HG02885 (cell line): Measurements from ENCODE around the gene OR8B4.
"Not testable (repeated sequence)": the region's sequence is repeated elsewhere in the genome, so short reads cannot be mapped to it uniquely, and the experiment has no call there.

Experiments
- ATAC-seq: cut with Tn5 transposase; IDR thresholded peaks from one replicate; pipeline ENCODE4 v1.9.1; 2021; ENCODE audit warnings: mild to moderate bottlenecking; ENCODE audit not compliant: unreplicated experiment, poor library complexity

Gene OR8B4, protein sequence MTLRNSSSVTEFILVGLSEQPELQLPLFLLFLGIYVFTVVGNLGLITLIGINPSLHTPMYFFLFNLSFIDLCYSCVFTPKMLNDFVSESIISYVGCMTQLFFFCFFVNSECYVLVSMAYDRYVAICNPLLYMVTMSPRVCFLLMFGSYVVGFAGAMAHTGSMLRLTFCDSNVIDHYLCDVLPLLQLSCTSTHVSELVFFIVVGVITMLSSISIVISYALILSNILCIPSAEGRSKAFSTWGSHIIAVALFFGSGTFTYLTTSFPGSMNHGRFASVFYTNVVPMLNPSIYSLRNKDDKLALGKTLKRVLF

DNA sequence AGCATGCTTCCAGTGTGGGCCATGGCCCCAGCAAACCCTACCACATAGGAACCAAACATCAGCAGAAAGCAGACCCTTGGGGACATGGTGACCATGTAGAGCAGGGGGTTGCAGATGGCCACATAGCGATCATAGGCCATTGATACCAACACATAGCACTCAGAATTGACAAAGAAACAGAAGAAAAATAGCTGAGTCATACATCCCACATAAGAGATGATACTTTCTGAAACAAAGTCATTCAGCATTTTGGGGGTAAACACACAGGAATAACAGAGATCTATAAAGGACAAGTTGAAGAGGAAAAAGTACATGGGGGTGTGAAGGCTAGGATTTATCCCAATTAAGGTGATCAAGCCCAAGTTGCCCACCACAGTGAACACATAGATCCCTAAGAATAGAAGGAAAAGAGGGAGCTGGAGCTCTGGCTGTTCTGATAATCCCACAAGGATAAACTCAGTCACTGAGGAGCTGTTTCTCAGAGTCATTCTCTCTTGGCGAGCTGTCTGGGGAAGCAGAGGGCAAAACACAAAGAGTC, at the start of gene OR8B4:
Gene OR8B4, minus strand, starts transcription at position 488 of the 538 bp plus-strand sequence. Its CDS starts 0 bp downstream, at position 488.
- ATAC-seq, result no peak

DNA sequence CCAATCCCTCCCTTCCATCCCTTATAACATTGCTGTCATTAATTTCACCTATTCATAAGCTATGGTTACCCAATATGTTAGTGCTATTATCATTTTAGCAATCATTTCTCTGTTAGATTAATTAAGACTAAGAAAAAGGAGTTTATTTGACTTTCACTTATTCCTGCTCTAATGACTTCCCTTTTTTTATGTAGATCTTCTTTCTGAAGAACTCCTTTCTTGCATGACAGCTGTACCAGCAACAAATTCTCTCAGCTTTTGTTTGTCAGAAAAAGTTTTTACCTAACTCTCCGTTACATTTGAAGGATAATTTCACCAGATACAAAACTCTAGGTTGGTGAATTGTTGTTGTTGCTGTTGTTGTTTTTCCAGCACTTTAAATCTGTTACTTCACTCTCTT, 49.4 kb upstream of the OR8B4 start:
- no peak for ATAC-seq

DNA sequence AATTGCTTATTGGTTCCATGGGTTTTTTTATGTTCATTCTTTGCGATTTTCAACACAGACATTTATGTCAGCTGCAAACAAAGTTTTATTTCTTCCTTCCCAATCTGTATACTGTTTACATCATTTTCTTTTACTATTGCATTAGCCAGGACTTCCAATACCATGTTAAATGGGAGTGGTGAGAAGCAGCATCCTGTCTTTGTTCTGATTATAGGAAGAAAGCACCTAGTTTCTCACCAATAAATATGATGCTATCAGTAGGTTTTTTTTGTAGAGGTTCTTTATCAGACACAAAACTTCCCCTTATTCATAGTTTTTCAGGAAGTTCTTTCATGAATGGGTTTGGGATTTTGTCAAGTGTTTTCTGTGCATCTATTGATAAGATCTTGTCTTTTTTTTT, 48.8 kb upstream of the OR8B4 start:
- ATAC-seq, result no peak

DNA sequence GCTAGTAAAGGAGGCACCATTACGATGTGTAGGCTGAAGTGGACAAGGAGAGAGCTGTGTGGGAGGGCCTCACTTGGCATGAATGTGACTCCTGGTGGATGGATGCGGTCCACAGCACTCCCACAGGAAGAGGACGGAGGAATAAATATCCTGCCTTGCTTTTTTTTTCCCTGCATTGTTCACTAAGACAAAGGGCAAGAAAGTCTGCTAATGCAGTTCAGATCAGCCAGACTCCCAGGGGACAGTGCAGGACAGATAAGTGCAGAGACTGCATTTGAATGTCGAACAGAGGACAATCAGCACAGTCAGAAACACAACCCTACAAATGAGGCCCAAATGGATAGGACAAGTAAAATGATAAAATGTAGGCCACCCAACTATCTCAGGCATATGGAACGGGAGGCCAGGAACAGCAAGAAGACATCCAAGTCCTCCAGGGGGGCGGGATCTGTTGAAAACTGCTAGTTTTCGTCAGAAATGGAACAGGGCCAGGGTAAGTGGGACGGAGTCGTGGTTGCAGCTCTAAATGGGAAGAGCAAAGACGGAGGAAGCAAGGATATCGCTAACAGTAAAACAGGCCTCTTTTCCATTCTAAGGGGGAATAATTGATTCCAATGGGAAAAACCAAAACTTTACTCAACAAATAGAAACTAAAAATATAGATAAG, 46.0 kb upstream of the OR8B4 start:
- ATAC-seq, result no peak

DNA sequence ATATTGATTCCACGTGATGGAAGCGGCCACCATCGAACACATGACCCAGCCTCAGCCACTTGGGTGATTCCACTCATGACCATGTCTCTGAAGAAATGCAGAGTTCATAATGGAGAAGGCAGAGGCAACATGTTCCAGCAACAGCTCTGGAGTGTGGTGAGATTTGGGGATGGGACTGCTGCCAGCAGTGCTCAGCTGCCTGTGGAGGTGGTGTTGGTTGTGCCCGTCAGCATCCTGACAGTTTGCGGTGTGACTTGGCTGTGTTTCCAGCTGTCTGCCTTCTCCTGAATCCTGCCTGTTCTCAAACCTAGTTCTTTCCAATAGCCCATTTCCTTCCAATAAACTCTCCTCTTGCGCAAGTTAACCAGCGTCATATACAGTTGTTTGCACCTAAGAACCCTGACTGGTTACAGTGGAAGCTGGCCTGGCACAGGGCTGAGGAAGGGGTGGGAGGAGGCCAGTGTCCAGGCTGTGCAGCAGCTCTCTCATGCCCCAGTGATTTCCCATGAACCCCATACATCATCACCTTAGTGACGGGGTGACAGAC, 42.8 kb upstream of the OR8B4 start:
- no peak for ATAC-seq

DNA sequence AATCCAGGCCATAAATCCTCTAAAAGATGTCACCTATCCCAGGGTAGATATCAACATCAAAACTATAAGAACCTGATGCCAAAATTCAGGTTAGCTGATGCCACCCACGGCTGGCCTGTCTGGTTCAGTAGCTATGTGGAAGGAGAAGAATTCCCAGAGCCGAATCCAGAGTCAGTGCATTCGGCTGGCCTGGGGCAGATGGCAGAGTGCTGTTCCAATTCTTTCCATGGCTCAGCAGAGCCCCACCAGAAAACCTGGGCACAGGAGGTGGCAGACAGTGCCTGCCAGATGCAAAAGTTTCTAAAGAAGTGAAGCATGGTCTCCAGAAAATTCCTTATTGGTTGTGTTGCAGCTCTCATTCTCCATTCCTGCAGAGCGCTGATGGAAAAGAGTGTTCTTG, 40.7 kb upstream of the OR8B4 start:
- no peak for ATAC-seq

DNA sequence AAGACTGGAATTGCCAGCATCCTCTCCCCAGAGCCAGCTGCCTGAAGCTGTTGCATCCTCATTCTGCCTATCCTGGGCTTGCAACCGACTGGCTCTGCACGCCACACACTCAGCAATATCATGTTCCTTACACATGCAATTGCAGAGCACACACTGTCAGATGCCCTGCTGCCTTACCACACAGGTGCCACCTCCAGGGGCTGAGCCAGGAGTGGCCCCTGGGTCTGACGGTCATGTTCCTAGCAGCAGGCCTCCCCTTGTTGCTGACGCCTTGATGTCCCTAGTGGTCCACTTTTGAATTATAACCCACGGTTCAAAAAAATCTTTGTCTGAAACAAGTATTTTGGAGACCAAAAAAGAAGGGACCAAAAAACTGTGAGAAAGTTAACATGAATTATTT, 39.3 kb upstream of the OR8B4 start:
- ATAC-seq, result no peak

DNA sequence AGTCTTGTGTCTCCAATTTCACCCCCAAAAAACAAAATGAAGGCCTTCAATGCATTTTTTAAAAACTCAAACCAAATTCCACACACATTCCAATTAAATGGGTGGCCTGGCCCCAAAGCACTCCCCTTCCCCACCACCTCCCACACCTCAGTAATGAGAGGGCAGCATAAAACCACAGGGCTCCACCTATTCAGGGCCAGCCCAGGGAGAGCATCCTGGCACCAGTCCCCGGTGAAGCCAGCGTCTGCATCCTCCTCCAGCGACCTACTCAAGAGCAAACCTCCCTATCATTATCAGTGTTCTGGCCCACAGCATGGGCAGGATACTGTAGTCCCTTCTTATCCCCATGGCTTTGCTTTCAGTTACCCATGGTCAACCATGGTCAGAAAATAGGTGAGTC, 38.7 kb upstream of the OR8B4 start:
- no peak for ATAC-seq

DNA sequence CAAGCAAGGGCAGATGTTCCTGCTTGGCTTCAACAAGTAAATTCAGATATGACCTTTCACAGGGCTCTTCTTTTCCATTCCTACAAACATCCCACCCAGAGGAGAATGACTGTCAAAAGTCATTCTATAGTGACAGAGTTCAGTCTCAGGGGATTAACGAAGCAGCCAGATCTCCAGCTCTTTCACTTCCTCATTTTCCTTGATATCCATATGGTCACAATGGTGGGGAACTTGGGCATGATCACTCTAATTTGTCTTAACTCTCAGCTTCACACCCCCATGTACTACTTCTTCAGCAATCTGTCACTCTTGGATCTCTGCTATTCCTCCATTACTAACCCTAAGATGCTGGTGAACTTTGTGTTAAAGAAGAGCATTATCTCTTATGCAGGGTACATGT, 35.8 kb upstream of the OR8B4 start:
- no peak for ATAC-seq

DNA sequence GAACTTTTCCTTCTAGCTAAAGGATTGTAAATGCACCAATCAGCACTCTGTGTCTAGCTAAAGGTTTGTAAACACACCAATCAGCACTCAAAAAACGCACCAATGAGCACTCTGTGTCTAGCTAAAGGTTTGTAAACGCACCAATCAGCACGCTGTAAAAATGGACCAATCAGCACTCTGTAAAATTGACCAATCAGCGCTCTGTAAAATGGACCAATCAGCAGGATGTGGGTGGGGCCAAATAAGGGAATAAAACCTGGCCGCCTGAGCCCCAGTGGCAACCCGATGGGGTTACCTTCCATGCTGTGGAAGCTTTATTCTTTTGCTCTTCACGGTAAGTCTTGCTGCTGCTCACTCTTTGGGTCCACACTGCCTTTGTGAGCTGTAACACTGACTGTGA, 34.7 kb upstream of the OR8B4 start:
- ATAC-seq, result not testable (repeated sequence)

DNA sequence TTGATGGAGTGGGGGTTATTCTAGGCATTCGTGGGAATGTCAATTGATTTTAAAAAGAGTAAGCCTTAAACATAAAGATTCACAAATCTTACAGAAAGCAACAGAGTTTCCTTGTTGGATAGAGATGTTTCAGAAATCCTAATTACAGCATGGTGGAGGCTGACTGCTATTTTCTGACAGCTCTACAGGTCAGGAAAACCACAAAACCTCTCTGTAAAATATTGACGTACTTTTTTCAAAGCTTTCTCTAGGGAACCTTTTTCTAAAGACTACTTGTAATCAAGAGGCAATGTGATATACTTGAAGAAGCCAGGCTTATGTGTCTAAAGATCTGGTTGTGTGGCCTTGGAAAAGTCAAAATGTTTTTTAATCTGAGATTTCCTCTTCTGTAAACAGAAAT, 29.9 kb upstream of the OR8B4 start:
- no peak for ATAC-seq

DNA sequence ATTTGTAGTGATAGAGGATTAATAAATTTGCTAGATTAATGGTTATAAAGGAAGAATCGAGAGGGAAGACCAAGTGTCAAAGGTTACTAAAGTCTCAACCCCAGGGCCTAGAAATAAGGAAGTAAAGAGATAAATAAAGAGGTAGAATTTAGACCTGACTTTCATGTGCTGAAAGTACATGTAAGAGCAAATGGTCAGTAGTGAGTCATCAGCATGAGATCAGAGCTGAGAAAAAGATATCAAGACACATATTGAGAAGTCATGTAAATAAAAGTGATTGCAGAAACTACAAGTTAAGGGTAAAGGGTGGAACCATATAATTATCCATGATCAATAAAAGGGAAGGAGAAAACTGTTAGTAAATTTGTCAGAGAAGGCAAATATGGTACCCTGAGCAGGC, 22.2 kb upstream of the OR8B4 start:
- no peak for ATAC-seq

DNA sequence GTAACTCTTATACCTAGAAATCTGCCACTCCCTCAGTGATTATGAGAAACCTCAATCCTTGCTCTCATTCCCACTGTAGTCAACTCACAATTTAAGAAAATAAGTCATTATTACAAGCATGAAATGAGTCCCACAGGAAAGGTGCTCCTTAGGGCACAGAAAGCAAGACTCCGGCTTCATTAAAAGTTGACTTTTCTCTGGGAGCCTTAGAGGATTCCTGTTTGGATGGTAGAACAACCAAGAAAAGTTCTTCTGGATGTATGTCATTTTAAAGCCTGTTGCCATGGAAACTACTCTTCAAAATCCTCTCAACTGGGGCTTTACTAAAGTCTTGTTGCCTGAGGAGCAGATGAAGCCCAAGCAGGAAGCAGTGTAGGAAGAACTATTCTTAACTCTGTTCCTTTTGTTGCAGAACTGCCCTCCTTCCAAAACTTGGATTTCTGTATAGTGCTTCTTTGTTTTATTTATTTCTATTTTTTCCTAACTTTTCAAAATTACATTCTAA, 21.0 kb upstream of the OR8B4 start, which contains the start of gene OR8B8:
Gene OR8B8, minus strand, starts transcription at position 51 of the 505 bp plus-strand sequence. CDS start 4,611 bp downstream, outside the sequence.
- no peak for ATAC-seq

DNA sequence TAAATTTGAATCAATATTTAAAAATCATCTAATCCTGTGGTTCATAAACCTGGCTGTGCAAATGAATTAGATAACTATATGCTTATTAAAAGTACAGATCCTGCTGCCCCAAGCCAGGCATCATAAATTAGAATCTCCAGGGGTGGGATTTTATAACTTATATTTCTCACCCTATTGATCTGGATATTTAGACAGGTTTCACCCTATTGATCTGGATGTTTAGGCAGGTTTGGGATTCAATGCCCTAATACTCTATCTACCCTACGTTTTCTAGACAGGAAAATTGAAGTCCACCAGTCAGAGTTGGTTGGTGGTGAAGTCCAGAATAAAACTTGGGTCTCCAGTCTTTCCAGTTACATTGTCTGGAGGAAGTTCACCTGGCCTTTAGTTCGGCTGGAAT, 18.2 kb upstream of the OR8B4 start:
- no peak for ATAC-seq

DNA sequence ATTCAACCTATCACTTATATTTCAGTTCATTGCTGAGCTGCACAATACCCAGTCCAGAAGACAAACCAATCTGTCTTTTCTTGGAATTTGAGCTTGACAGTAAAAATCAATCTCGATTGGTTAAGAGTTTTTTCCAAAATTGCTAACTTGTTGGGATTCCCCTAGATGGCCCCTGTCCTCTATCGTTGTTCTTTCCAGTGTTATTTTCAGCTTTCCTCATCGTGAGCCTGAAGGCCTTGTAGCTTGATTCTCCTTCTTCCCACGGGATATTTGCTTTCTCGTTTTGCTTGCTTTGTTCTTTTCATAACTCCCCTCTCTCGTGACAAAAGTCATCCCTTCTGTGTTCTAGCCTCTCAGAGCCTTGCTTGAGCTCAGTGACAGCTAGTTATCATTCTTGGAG, 17.8 kb upstream of the OR8B4 start:
- no peak for ATAC-seq

DNA sequence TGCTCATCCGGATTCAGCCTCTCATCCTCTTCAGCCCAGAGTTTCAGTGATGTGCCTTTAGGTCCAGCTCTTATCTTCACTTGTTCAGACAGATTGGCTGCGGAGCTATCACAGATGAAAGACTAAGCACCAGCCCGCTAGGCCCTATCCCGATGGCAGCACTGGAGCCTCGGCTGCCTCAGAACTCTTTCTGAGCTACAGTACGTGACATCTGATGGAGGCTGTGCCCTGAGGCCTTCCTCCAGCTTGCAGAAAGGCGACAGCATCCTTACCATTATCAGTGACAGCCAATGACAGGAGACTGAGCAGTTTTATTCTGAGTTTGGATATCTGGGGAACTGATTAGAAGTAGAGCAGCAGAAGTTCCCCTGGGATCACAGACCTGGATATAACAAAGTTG, 16.8 kb upstream of the OR8B4 start:
- ATAC-seq, result no peak

DNA sequence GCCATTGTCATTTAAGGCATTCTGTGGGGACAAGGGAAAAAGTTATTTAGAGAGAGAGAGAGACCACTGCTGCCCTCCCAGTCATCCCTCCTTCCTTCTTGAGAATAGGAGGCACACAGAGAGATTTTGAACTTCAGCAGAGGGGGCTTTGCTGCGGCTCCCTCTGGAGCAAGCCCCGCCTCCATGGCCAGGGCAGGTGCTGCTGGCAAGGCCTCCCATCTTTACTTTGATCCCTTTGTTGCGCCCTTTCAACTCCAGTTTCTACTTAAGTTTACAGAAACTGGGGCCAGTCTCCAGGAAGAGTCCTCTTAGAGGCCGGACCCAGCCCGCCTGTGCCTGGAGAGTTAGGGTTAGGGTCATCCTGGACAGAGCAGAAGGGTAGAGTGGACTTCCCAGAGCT, 16.4 kb upstream of the OR8B4 start:
- ATAC-seq, result no peak

DNA sequence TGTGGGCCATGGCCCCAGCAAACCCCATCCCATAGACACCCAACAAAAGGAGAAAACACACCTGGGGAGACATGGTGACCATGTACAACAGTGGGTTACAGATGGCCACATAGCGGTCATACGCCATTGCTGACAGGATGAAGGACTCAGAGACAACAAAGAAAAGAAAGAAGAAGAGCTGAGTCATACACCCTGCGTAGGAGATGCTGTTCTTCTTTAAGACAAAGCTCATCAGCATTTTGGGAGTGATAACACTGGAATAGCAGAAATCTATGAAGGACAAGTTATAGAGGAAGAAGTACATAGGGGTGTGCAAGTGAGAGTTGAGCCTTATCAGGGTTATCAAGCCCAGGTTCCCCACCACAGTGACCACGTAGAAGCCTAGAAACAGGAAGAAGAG, 15.9 kb upstream of the OR8B4 start:
- ATAC-seq, result no peak

DNA sequence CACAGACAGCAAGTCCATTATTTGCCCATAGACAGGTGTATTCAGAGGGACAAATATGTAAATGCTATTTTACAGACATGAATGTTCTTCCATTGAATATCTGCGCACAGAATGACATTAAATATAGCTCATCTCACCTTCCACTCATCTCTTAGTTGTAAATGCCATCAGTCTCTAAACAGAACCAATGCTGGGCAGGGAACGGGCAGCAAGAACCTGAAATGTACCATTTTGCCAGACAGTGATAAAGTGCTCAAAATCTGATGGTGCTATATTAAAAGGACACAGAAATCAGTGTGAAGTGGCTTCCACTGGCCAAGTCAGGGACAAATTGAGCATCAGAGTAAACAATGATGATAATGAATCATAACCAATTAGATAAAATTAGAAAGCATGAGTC, 10.0 kb upstream of the OR8B4 start:
- ATAC-seq, result no peak

DNA sequence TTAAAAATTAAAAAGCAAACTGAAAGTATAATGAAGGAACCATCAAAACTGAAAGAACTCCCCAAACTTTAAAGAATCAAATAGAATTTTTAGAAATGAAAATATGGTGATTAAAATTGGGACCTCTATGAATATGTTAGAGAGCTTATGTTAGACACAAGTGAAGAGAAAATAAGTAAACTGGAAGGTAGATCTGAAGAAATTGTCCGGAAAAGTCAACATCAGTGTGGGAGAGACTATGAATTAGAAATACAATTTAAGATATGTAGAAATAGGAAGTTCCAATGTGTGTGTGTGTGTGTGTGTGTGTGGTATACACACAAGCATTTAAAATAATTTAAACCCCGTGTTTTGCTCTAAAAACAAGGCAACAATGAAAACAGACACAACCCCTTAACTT, 4.9 kb upstream of the OR8B4 start:
- no peak for ATAC-seq

DNA sequence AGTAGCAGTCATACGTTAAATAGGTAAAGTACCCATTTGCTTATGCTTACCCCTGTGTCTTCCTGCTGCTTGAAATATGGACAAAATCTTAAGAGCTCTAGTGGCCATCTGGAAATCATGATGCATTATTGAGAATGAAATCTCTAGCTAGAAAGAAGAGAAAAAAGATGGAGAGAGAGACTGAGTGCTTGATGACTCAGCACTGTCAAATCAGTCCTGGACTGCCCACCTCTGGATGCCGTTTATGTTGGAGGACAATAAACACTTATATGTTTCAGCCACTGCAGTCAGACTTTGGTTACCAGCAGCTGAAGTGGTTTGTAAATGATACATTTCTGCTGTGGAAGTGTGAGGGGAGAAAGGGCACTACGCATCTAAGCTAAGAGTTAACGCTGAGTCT, 3.6 kb downstream of the OR8B4 start:
- ATAC-seq, result no peak
